NCI-H345 treated with DMSO at 0.1 percent for 48 hours (cell line): ENCODE data around the gene KRTAP2-1.
"Not testable (repeated sequence)": the region's sequence is repeated elsewhere in the genome, so short reads cannot be mapped to it uniquely, and the experiment has no call there.

Experiments
- DNase-seq: peaks from one replicate; lab custom pipeline; 2025; ENCODE audit not compliant: unreplicated experiment; lab: John Stamatoyannopoulos, UW

KRTAP2-1 gene, protein sequence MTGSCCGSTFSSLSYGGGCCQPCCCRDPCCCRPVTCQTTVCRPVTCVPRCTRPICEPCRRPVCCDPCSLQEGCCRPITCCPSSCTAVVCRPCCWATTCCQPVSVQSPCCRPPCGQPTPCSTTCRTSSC

DNA sequence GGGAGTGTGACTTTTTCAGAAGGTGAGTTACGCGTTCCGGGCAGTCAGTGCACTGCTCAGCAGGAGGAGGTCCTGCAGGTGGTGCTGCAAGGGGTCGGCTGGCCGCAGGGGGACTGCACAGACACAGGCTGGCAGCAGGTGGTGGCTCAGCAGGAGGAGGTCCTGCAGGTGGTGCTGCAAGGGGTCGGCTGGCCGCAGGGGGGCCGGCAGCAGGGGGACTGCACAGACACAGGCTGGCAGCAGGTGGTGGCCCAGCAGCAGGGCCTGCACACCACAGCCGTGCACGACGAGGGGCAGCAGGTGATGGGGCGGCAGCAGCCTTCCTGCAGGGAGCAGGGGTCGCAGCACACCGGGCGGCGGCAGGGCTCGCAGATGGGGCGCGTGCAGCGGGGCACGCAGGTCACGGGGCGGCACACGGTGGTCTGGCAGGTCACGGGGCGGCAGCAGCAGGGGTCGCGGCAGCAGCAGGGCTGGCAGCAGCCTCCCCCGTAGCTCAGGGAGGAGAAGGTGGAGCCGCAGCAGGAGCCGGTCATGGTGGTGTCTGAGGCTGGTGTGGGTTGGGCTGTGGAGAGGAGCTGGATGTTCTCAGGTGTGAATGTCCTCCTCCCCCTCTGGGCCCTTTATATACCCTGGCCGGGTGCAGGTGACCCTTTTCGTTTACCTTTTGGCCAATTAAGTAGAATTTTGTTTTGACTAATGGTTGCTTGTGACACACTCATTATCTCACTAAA, at the start of gene KRTAP2-1:
Gene KRTAP2-1 (minus strand): TSS at position 582 of the 731 bp plus-strand sequence. CDS start 49 bp downstream, at position 533.
- not testable (repeated sequence) for DNase-seq

- DNase-seq = no peak
Observed at GRCh38 chr17:41096055-41096454, 48.9 kb upstream of the KRTAP2-1 start.

DNA sequence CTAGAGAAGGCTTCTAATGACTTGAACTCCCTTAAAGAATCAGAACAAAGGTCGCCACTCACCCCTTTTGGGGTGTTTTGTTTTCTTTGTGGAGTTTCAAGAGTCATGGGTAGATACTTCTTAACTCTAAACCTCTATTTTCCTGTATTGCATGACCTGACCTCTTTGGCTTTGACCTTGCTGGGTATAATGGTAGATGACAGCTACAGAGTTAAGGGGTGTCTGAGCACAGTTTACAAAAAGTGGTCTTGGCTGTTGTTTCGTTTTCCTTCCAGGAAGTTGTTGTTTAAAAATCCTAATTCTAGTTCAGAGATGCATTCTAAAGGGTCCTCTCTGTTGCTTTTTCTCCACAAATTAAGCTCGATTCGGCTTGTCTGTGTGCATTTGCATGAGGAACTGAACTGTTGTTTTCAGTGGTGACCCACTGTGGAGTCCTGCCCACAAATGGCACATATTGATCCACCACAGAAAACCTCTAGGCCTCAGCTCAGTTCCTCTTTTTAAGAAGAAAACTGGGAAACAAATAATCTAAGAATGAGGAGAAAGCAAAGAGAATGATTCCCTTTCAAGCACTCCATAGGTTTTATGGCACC, 41.7 kb upstream of the KRTAP2-1 start:
- DNase-seq = not testable (repeated sequence)

DNA sequence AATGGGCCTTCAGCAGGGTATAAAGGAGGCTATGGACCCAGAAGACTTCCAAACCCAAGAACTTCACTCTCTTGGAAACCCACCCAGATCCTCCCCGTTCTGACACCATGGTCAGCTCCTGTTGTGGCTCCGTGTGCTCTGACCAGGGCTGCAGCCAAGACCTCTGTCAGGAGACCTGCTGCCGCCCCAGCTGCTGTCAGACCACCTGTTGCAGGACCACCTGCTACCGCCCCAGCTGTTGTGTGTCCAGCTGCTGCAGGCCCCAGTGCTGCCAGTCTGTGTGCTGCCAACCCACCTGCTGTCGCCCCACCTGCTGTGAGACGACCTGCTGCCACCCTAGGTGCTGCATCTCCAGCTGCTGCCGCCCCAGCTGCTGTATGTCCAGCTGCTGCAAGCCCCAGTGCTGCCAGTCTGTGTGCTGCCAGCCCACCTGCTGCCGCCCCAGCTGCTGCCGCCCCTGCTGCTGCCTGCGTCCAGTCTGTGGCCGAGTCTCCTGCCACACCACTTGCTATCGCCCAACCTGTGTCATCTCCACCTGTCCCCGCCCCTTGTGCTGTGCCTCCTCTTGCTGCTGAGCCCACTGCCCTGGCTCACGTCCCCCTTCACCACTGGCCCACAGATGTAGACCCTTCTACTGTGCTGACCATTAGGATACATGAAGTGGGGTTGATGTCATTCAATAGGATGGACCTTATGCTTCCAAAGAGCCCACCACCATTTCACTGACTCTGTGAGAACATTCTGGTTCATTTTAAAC, 37.2 kb upstream of the KRTAP2-1 start, which contains the start of gene KRTAP4-7:
Gene KRTAP4-7 (plus strand): TSS at position 51 of the 757 bp plus-strand sequence. CDS start 57 bp downstream, at position 108.
- not testable (repeated sequence) for DNase-seq

GRCh38 chr17:41083427-41083826, 36.3 kb upstream of the KRTAP2-1 start:
- DNase-seq = not testable (repeated sequence)

- DNase-seq = no peak
Observed at GRCh38 chr17:41082626-41083025, 35.5 kb upstream of the KRTAP2-1 start.

DNA sequence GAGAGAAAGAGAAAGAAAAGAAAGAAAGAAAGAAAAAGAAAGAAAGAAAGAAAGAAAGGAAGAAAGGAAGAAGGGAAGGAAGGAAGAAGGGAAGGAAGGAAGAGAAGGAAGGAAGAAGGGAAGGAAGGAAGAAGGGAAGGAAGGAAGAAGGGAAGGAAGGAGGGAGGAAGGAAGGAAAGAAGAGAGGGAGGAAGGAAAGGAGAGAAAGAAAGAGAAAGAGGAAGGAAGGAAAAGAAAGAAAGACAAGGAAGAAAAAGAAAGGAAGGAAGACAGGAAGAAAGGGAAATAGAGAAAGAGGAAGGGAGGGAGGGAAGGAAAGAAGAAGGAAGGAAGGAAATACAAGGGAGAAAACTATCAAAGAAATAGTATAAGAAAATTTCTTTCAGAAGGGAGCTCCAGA, 29.7 kb upstream of the KRTAP2-1 start:
- DNase-seq = no peak

- no peak for DNase-seq
Observed at GRCh38 chr17:41073676-41074075, 26.6 kb upstream of the KRTAP2-1 start.

DNA sequence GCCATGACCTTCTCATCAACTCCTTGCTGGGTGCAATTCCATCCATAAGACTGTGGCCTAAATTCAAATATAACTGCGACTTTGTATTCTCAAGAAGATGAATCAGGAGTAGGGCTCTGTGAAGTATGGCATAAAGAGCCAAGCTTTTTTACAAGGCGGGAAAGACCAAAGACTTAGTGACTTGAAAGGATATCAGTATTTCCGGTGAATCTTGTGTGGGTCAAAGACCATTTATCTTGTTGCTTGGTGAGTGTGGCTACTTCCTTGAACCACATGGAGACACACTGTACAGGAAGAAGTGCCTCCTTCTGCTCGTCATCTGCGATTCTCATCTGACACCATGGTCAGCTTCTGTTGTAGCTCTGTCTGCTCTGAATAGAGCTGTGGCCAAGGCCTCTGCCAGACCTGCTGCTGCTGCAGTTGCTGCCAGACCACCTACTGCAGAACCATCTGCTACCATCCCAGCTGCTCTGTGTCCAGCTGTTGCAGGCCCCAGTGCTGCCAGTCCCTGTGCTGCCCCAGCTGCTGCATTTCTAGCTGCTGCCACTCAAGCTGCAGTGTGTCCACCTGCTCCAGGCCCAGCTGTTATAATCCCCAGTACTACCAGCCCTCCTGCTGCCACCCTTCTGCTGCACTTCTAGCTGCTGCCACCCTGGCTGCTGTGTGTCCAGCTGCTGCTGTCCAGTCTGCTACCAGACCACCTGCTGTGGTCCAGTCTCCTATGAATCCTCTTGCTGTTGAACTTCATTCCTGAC, 24.7 kb upstream of the KRTAP2-1 start:
- DNase-seq = no peak

GRCh38 chr17:41069031-41069430, 21.9 kb upstream of the KRTAP2-1 start:
- no peak for DNase-seq

DNA sequence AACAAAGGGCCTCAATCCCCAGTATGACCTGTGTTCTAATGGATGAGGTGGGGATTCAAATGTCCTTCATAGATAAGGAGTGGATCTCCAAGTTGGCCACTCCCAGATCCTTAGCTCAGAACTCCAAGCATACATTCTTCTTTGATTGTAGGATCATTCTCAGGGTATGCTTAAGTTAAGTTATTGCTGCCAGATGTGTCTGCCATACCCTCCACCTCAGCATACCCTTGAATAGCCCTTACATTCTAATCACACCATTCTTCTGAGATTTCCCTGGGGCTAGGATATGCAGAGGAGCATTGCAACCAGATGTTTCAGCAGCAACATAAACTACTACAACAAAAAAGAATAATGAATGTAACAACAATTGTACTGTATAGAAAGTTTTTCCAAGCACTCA, 20.2 kb upstream of the KRTAP2-1 start:
- no peak for DNase-seq

GRCh38 chr17:41065829-41066624, 18.9 kb upstream of the KRTAP2-1 start, which contains the start of gene KRTAP2-4:
TSS of gene KRTAP2-4 (minus strand) at chr17:41065879. CDS start at chr17:41065845, 34 bp downstream.
- no peak for DNase-seq

- not testable (repeated sequence) for DNase-seq
Observed at GRCh38 chr17:41065016-41065689, 18.0 kb upstream of the KRTAP2-1 start.

GRCh38 chr17:41064301-41064700, 17.2 kb upstream of the KRTAP2-1 start:
- DNase-seq = no peak

DNA sequence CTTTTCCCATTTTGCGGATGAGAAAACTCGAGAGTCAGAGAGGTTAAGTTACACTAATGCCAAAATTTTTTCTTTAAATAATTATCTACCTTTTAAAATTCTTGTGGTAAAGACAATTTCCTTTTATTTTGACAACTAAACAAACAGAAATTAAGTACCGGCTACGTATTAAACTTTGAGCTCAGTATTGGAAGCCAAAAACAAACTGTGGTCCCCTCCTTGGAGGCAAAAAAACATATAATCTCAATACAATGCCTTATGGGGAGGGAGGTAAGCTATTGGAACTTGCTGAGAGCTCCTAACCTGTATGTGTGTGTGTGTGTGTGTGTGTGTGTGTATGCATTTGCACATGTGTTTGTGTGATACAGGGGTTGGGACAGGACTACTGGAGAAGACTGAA, 16.3 kb upstream of the KRTAP2-1 start:
- no peak for DNase-seq

GRCh38 chr17:41061964-41062363, 14.8 kb upstream of the KRTAP2-1 start:
- DNase-seq = no peak

GRCh38 chr17:41060052-41060604, 13.0 kb upstream of the KRTAP2-1 start, which contains the start of gene KRTAP2-3:
TSS of gene KRTAP2-3 (minus strand) at chr17:41060114. CDS start at chr17:41060050, 64 bp downstream.
- DNase-seq = no peak

DNA sequence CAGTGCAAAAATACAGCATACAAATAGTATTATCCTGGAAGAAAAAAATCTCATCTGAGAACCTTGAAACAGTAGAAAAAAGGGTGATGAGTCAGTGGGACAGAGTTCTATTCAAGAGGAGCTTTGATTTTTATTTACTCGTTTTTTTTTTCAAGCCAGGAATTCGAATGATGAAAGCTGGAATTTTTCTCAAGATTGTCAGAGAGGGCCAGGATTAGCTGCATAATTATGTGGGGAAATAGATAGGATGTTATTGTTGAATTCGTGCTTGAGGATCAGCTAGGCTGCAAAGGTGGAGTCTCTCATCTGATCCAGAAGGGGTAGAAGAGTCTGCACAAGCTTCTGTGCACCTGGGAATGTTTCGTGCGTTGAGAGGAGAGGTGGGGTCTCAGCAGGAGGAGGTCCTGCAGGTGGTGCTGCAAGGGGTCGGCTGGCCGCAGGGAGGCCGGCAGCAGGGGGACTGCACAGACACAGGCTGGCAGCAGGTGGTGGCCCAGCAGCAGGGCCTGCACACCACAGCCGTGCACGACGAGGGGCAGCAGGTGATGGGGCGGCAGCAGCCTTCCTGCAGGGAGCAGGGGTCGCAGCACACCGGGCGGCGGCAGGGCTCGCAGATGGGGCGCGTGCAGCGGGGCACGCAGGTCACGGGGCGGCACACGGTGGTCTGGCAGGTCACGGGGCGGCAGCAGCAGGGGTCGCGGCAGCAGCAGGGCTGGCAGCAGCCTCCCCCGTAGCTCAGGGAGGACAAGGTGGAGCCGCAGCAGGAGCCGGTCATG, 12.3 kb upstream of the KRTAP2-1 start:
- DNase-seq = not testable (repeated sequence)
